Panc1 (cell line): ENCODE results near the gene RNF224. TPM values are rescaled to one million over a fixed set of nuclear protein-coding genes. Genes with fewer than 3 reads are reported as not detected.

Source experiments
- ATAC-seq: fragments of 200-7000 bp; cut with Tn5 transposase; 2 replicates; pipeline ENCODE4 v1.9.1; 2020; ENCODE audit warnings: mild to moderate bottlenecking, moderate library complexity
- BruUV-seq: library from RNA; stranded (reverse); fragments of 400-500 nt; replicated peaks from 2 replicates; lab custom pipeline; 2021; lab: Mats Ljungman, UMichigan
- CTCF ChIA-PET: fragments of 300-600 bp; sonication (Branson Sonifier 250); formaldehyde crosslinking; loops from one replicate; lab custom pipeline; 2022; ENCODE audit warnings: antibody characterized with exemption; lab: Charles Lee
- POLR2A ChIA-PET: fragments of 300-600 bp; sonication (Branson Sonifier 250); formaldehyde crosslinking; loops from one replicate; lab custom pipeline; 2022; ENCODE audit warnings: antibody characterized with exemption; lab: Charles Lee
- DNase-seq: peaks from one replicate; pipeline ENCODE4 v3.0.0-alpha.2; 2010; ENCODE audit warnings: low read depth, low spot score
- H3K27ac ChIP-seq: 2 replicates; pipeline ENCODE4 v1.5.1; 2011; ENCODE audit warnings: mild to moderate bottlenecking, low read length, inconsistent platforms
- H3K27me3 ChIP-seq: fragments of 200-500 bp; sonication (Bioruptor generic); 2 replicates; pipeline ENCODE4 v1.6.0; 2014; ENCODE audit warnings: low read length, inconsistent platforms; ENCODE audit not compliant: control insufficient read depth, insufficient read depth
- H3K36me3 ChIP-seq: fragments of 200-500 bp; sonication (Bioruptor generic); 2 replicates; pipeline ENCODE4 v1.5.1; 2014; ENCODE audit warnings: inconsistent platforms, mild to moderate bottlenecking, low read length, moderate library complexity; ENCODE audit not compliant: control insufficient read depth, insufficient read depth
- H3K4me1 ChIP-seq: 2 replicates; pipeline ENCODE4 v1.5.1; 2011; ENCODE audit warnings: inconsistent platforms, mild to moderate bottlenecking, low read length, moderate library complexity; ENCODE audit not compliant: control insufficient read depth, insufficient read depth
- H3K4me3 ChIP-seq, 2 experiments: 2 replicates each; pipeline ENCODE4 v1.5.1; 2011 to 2012; ENCODE audit warnings: low read depth in 2 of 2, low read length in 2 of 2, mild to moderate bottlenecking in 2 of 2, inconsistent platforms in 1 of 2, moderate library complexity in 1 of 2
- H3K9me3 ChIP-seq: fragments of 200-500 bp; sonication (Bioruptor generic); 2 replicates; pipeline ENCODE4 v1.5.1; 2014; ENCODE audit warnings: low read depth, mild to moderate bottlenecking, inconsistent platforms, low read length, moderate library complexity; ENCODE audit not compliant: control insufficient read depth, insufficient read depth
- POLR2AphosphoS5 ChIP-seq: IDR thresholded peaks from 2 replicates; pipeline ENCODE4 v1.6.1; 2012; ENCODE audit warnings: mild to moderate bottlenecking, low read depth, low read length, moderate library complexity
- SIN3A ChIP-seq: IDR thresholded peaks from 2 replicates; pipeline ENCODE4 v1.6.1; 2012; ENCODE audit warnings: low read depth, mild to moderate bottlenecking, low read length, moderate library complexity, borderline replicate concordance; ENCODE audit not compliant: insufficient read depth
- TCF7L2 ChIP-seq: IDR thresholded peaks from 2 replicates; pipeline ENCODE4 v1.6.1; 2011; ENCODE audit warnings: mild to moderate bottlenecking, low read depth, low read length, inconsistent platforms
- in situ Hi-C: cut with HindIII; loops from 2 replicates; pipeline ENCODE4 v1.10.0; 2016; ENCODE audit warnings: low sequenced_read_pairs, low pct_unique_long_range_greater_than_20kb
- intact Hi-C: fragments of 100-400 bp; cut with micrococcal nuclease; formaldehyde crosslinking; loops from one replicate; pipeline ENCODE4 v1.10.0; 2022; ENCODE audit not compliant: unreplicated experiment
- total RNA-seq: library from RNA; stranded (reverse); gene quantifications from one replicate; pipeline ENCODE4 v1.2.1, GENCODE V29; 2021; ENCODE audit not compliant: unreplicated experiment
- TF ChIP-seq, protein P1 (sequence below): fragments of 450-650 bp; IDR thresholded peaks from 2 replicates; pipeline ENCODE4 v1.5.1; 2017; ENCODE audit warnings: mild to moderate bottlenecking
- TF ChIP-seq, protein P2 (sequence below), 2 experiments: IDR thresholded peaks; 2 replicates each; pipeline ENCODE4 v1.6.1; 2011 to 2012; ENCODE audit warnings: low read depth in 2 of 2, control low read depth in 1 of 2, low read length in 1 of 2, mild to moderate bottlenecking in 1 of 2, moderate library complexity in 1 of 2; ENCODE audit not compliant: insufficient read depth in 1 of 2

The RNF224 gene
- total RNA-seq, 1 experiment from 2014 or later, result 0.15 TPM

DNA sequence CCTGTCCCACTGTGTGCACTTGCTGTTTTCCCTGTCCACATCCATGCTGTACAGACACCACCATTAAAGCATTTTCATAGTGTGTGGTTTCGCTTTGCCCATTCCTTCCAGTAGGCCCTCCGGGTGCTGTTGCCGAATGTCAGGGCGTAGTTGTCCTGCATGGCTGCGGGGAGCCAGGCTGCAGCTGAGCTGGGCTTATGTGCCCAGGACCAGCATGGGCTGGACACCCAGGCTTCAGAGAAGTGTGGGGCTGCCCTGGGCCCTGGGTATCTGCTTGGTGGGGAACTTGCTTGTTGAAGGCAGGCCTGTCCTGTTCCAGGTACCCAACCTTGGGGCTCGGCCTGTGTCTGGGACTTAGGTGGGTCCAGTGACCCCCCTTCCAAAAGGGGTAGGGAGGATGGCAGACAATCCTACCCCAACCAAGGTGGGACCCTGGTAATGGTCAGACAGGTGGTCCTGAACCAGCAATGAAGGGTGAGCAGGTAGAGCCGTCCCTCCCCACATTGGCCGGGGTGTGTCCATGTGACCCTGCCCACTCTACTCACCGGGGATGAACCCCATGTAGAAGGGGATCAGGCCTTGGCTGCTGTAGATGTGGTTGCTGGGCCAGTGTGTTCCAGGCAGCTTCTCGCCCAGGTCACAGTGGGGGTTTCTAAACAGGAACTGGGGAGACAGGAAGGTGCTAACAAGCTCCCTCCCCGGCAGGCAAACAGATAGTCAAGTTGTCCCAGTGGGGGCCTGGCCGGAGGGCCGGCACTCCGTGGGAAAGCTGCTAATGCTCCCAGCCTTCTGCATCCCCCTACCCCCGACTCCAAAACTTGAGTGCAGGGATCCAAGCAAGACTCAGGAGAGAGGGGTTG lies 16.6 kb downstream of the RNF224 start:
- in situ Hi-C loops, result no loop called here
- POLR2A ChIA-PET, result no interaction called here
- Histone ChIP-seq H3K36me3 (peaks cover 4% of the 10 kb centered on the region), H3K9me3 (no peaks in the 10 kb centered on the region), H3K27me3 (no peaks in the 10 kb centered on the region), H3K4me3 (peak overlapping the region in 1 of 2 experiments; percentile 70; a peak in 1 of 4 replicates), H3K27ac (0 out of 2 replicates have a peak overlapping the region, but pooled peaks have one; percentile 39), H3K4me1 (peaks cover 20% of the 10 kb centered on the region)
- CTCF ChIA-PET, result no interaction called here
- intact Hi-C loops, result no loop called here
- ATAC-seq, result peak; percentile 10
- TF ChIP-seq POLR2AphosphoS5, result peak; percentile 89
- TF ChIP-seq, protein P1, sequence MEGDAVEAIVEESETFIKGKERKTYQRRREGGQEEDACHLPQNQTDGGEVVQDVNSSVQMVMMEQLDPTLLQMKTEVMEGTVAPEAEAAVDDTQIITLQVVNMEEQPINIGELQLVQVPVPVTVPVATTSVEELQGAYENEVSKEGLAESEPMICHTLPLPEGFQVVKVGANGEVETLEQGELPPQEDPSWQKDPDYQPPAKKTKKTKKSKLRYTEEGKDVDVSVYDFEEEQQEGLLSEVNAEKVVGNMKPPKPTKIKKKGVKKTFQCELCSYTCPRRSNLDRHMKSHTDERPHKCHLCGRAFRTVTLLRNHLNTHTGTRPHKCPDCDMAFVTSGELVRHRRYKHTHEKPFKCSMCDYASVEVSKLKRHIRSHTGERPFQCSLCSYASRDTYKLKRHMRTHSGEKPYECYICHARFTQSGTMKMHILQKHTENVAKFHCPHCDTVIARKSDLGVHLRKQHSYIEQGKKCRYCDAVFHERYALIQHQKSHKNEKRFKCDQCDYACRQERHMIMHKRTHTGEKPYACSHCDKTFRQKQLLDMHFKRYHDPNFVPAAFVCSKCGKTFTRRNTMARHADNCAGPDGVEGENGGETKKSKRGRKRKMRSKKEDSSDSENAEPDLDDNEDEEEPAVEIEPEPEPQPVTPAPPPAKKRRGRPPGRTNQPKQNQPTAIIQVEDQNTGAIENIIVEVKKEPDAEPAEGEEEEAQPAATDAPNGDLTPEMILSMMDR, result no peak
- BruUV-seq, result no TSS peak
- no peak for DNase-seq

DNA sequence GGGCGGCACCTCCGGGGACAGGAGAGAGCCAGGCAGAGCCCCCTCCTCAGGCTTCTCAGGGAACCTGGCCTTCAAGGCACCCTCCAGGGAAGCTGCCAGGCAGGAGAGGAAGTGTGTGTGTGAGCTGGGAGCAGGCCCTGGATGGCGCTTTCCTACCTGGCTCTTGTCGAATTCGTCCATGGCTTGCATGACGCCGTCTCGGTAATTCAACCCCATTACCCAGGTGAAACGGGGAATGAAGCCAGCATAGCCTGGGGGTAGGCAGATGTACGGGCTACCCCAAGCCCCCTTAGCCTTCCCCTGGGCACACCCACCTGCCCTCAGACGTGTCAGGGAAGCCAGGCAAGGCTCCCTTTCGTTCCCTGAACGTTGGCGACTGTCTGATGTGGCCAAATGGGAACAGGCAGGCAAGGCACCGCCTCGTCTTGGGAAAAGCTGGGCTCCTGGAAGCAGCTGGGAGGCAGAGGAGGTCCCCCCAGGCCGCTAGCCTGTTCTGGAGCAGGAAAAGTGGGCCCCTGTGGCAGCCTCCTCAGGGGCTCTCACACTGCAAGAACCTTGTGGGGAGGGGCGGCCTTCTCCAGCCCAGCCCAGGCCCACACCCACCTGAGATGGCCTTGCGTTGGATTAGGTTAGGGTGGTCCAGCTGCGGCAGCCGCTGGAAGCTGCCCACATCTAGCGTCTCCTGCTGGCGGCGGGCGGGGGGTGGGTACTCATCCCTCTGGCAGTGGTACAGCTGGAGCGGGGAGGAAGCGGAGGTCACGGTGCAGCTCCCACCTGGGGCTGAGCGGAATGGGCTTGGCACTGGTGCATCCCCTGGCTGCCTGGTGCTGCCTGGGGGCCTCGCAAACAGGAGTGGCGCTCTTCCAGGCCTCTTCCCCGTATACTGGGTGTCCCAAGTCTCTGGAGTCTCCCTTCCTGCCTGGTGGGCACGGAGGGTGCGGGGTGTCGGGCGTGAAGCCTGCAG lies 17.5 kb downstream of the RNF224 start:
- in situ Hi-C loops, result no loop called here
- CTCF ChIA-PET, result no interaction called here

More for the DNA sequence above, 17.5 kb downstream of the RNF224 start:
- POLR2A ChIA-PET, result no interaction called here
- TF ChIP-seq, protein P2, sequence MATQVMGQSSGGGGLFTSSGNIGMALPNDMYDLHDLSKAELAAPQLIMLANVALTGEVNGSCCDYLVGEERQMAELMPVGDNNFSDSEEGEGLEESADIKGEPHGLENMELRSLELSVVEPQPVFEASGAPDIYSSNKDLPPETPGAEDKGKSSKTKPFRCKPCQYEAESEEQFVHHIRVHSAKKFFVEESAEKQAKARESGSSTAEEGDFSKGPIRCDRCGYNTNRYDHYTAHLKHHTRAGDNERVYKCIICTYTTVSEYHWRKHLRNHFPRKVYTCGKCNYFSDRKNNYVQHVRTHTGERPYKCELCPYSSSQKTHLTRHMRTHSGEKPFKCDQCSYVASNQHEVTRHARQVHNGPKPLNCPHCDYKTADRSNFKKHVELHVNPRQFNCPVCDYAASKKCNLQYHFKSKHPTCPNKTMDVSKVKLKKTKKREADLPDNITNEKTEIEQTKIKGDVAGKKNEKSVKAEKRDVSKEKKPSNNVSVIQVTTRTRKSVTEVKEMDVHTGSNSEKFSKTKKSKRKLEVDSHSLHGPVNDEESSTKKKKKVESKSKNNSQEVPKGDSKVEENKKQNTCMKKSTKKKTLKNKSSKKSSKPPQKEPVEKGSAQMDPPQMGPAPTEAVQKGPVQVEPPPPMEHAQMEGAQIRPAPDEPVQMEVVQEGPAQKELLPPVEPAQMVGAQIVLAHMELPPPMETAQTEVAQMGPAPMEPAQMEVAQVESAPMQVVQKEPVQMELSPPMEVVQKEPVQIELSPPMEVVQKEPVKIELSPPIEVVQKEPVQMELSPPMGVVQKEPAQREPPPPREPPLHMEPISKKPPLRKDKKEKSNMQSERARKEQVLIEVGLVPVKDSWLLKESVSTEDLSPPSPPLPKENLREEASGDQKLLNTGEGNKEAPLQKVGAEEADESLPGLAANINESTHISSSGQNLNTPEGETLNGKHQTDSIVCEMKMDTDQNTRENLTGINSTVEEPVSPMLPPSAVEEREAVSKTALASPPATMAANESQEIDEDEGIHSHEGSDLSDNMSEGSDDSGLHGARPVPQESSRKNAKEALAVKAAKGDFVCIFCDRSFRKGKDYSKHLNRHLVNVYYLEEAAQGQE (IDR thresholded peaks at IDR 0.05; ENCODE audit: insufficient read depth in 1 of 2, low read depth in 2 of 2, low read length in 1 of 2), result no peak
- TF ChIP-seq TCF7L2 (no peak), POLR2AphosphoS5 (no peak), SIN3A (no peak)
- TF ChIP-seq, protein P1, result no peak
- Histone ChIP-seq H3K4me1 (peaks cover 16% of the 10 kb centered on the region), H3K27me3 (no peaks in the 10 kb centered on the region), H3K4me3 (no peak overlapping the region), H3K36me3 (peaks cover 4% of the 10 kb centered on the region), H3K27ac (0 out of 2 replicates have a peak overlapping the region, but pooled peaks have one; percentile 39), H3K9me3 (no peaks in the 10 kb centered on the region)
- DNase-seq, result no peak
- ATAC-seq, result peak; percentile 19
- intact Hi-C loops, result no loop called here
- no TSS peak for BruUV-seq
